Measurements from ENCODE around the gene SND1. TPM values are rescaled to one million over a fixed set of nuclear protein-coding genes. Genes with fewer than 3 reads are reported as not detected.

Gene SND1
- total RNA-seq, 1 experiment from 2014 or later: 218 TPM

DNA sequence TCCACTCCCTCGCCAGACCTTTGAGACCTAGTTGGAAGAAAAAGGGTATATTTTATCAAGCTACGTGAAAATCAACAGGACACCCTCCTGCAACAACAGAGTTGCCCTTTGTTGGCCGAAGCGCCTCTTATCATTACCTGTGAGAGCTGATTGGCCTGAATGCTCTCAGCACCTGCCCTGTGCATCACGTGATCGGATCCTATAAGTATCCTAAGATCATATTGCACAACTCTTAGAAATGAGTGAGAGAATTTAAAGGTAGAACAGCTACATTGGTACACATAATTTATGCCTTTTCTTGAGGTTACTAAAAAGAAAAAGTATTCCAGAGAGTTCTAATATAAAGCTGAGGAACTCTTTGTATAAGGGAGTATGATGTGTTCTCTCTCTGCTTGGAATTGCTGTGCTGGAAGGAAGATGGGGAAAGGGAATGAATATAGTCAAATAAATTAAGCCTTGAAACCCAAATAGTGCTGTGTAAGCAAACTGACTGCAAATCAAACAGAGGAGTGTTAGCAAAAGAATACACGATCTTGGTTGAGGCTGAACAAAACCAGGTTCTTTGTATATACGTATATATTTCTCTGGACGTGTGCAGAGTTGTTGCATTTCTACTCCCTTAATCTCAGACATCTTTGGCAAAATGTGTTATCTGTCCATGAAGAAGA lies 309.9 kb downstream of the SND1 start:
- Histone ChIP-seq H3K4ac (ENCODE audit: low read depth, low read length) (no peak overlapping the region), H2BK120ac (ENCODE audit: low read depth, low read length, poor library complexity, severe bottlenecking) (no peak overlapping the region), H3K27ac (ENCODE audit: insufficient read length, low read depth, low read length) (no peak overlapping the region), H3K23ac (ENCODE audit: insufficient read length, low read depth, low read length) (no peak overlapping the region), H2BK5ac (ENCODE audit: insufficient read length, low read length) (no peak overlapping the region), H3K27me3 (ENCODE audit: insufficient read depth, low read length) (no peaks in the 10 kb centered on the region), H4K8ac (replicated peaks; ENCODE audit: insufficient read length, low read depth, low read length) (no peak overlapping the region), H3K4me1 (ENCODE audit: insufficient read depth, low read length) (no peaks in the 10 kb centered on the region), H2BK12ac (ENCODE audit: insufficient read length, low read depth, low read length) (no peak overlapping the region), H3K18ac (ENCODE audit: insufficient read length, low read depth, low read length) (no peak overlapping the region), H2AFZ (ENCODE audit: low read length) (no peak overlapping the region), H2BK15ac (ENCODE audit: low read depth, low read length) (no peak overlapping the region), H4K5ac (ENCODE audit: insufficient read length, low read depth, low read length) (no peak overlapping the region), H3K23me2 (ENCODE audit: insufficient read length, low read depth, low read length, poor library complexity, severe bottlenecking) (no peaks in the 10 kb centered on the region), H4K20me1 (ENCODE audit: control insufficient read depth, insufficient read depth, insufficient read length) (no peaks in the 10 kb centered on the region), H3K79me2 (ENCODE audit: insufficient read depth, low read length) (0 out of 2 replicates have a peak, but pooled peaks cover 1% of the 10 kb centered on the region), H3K56ac (ENCODE audit: insufficient read length, low read depth, low read length) (no peak overlapping the region), H3K9ac (ENCODE audit: extremely low read depth, insufficient read length, low read length) (no peak overlapping the region), H2BK20ac (ENCODE audit: low read depth, low read length, poor library complexity, severe bottlenecking) (no peak overlapping the region), H4K91ac (ENCODE audit: insufficient read length, low read depth, low read length) (no peak overlapping the region), H3K9me3 (ENCODE audit: control insufficient read depth, low read depth, low read length) (no peaks in the 10 kb centered on the region), H3K14ac (ENCODE audit: insufficient read depth, low read length) (no peak overlapping the region), H2AK5ac (ENCODE audit: insufficient read length, low read length) (no peak overlapping the region), H3K4me2 (ENCODE audit: insufficient read depth, insufficient read length, low read length) (no peak overlapping the region), H3T11ph (ENCODE audit: low read length) (no peak overlapping the region), H3K79me1 (ENCODE audit: insufficient read depth, low read depth, low read length, poor library complexity, severe bottlenecking) (no peaks in the 10 kb centered on the region)
- H3K27ac Mint-ChIP-seq: no peak overlapping the region
- no peak overlapping the region for H3K4me3 Mint-ChIP-seq
- H3K27me3 Mint-ChIP-seq (ENCODE audit: low read depth): no peaks in the 10 kb centered on the region
- no peaks in the 10 kb centered on the region for H3K4me1 Mint-ChIP-seq
- DNase-seq: no peak
- WGBS (ENCODE audit: extremely low coverage, insufficient read length, low lambda C conversion rate): no CpG with 5 or more reads among the region's 9 CpGs
- peaks cover 3% of the 10 kb centered on the region in 2 experiments; a peak in 4 of 5 replicates for H3K9me3 Mint-ChIP-seq
- TF ChIP-seq, protein P1, sequence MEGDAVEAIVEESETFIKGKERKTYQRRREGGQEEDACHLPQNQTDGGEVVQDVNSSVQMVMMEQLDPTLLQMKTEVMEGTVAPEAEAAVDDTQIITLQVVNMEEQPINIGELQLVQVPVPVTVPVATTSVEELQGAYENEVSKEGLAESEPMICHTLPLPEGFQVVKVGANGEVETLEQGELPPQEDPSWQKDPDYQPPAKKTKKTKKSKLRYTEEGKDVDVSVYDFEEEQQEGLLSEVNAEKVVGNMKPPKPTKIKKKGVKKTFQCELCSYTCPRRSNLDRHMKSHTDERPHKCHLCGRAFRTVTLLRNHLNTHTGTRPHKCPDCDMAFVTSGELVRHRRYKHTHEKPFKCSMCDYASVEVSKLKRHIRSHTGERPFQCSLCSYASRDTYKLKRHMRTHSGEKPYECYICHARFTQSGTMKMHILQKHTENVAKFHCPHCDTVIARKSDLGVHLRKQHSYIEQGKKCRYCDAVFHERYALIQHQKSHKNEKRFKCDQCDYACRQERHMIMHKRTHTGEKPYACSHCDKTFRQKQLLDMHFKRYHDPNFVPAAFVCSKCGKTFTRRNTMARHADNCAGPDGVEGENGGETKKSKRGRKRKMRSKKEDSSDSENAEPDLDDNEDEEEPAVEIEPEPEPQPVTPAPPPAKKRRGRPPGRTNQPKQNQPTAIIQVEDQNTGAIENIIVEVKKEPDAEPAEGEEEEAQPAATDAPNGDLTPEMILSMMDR (conservative IDR thresholded peaks at IDR 0.05): no peak
- H3K36me3 Mint-ChIP-seq (ENCODE audit: insufficient read depth in 1 of 3, low read depth in 3 of 3): peaks cover 7 to 16% (median 10%) of the 10 kb centered on the region in 3 experiments

All from H9 (cell line).